Neural progenitor cell (in vitro differentiated cells): ENCODE results near the gene IRS2. TPM values are rescaled to one million over a fixed set of nuclear protein-coding genes. Genes with fewer than 3 reads are reported as not detected.

Source experiments
- DNase-seq: peaks from one replicate; pipeline ENCODE4 v3.0.0-alpha.2; 2016; ENCODE audit warnings: low spot score
- H2AFZ ChIP-seq: fragments of 200-600 bp; sonication (generic); replicated peaks from 2 replicates; pipeline ENCODE4 v1.6.1; 2016; ENCODE audit warnings: antibody characterized with exemption
- H3F3A ChIP-seq: fragments of 200-600 bp; sonication (generic); 2 replicates; pipeline ENCODE4 v1.6.1; 2016; ENCODE audit warnings: antibody characterized with exemption, low read depth
- H3K27ac ChIP-seq: fragments of 200-600 bp; sonication (generic); 2 replicates; pipeline ENCODE4 v1.5.1; 2016; ENCODE audit warnings: mild to moderate bottlenecking
- H3K27me3 ChIP-seq: fragments of 200-600 bp; sonication (generic); 2 replicates; pipeline ENCODE4 v1.6.1; 2016; ENCODE audit warnings: mild to moderate bottlenecking, moderate library complexity
- H3K36me3 ChIP-seq: fragments of 200-600 bp; sonication (generic); 2 replicates; pipeline ENCODE4 v1.5.1; 2016
- H3K4me1 ChIP-seq: fragments of 200-600 bp; sonication (generic); 2 replicates; pipeline ENCODE4 v1.6.1; 2016; ENCODE audit warnings: mixed run types
- H3K4me2 ChIP-seq: fragments of 200-600 bp; sonication (generic); 2 replicates; pipeline ENCODE4 v1.6.1; 2016
- H3K4me3 ChIP-seq: fragments of 200-600 bp; sonication (generic); 2 replicates; pipeline ENCODE4 v1.5.1; 2016
- H3K79me2 ChIP-seq: fragments of 200-600 bp; sonication (generic); 2 replicates; pipeline ENCODE4 v1.6.1; 2016; ENCODE audit warnings: low read depth
- H3K9ac ChIP-seq: fragments of 200-600 bp; sonication (generic); 2 replicates; pipeline ENCODE4 v1.6.1; 2016
- H3K9me3 ChIP-seq: fragments of 200-600 bp; sonication (generic); 2 replicates; pipeline ENCODE4 v1.5.1; 2016; ENCODE audit warnings: low read depth
- H4K20me1 ChIP-seq: fragments of 200-600 bp; sonication (generic); 2 replicates; pipeline ENCODE4 v1.6.1; 2016; ENCODE audit warnings: low read depth
- H3K27ac Mint-ChIP-seq: 3 replicates; pipeline ENCODE4 v1.8.0; 2021; ENCODE audit warnings: mixed read lengths
- H3K27me3 Mint-ChIP-seq: 2 replicates; pipeline ENCODE4 v1.8.0; 2022; ENCODE audit warnings: low read depth, mild to moderate bottlenecking, inconsistent platforms, moderate library complexity, mixed read lengths; ENCODE audit not compliant: insufficient read depth
- H3K36me3 Mint-ChIP-seq: 3 replicates; pipeline ENCODE4 v1.8.0; 2021; ENCODE audit warnings: mixed read lengths
- H3K4me1 Mint-ChIP-seq: 3 replicates; pipeline ENCODE4 v1.8.0; 2021; ENCODE audit warnings: mixed read lengths
- H3K4me3 Mint-ChIP-seq: 3 replicates; pipeline ENCODE4 v1.8.0; 2021; ENCODE audit warnings: mild to moderate bottlenecking, moderate library complexity, mixed read lengths
- H3K9me3 Mint-ChIP-seq: 3 replicates; pipeline ENCODE4 v1.8.0; 2020; ENCODE audit warnings: mixed read lengths
- CTCF ChIP-seq: fragments of 200-600 bp; sonication (generic); IDR thresholded peaks from 2 replicates; pipeline ENCODE4 v1.5.1; 2017; ENCODE audit warnings: antibody characterized with exemption, mild to moderate bottlenecking
- EZH2 ChIP-seq: fragments of 200-600 bp; sonication (generic); IDR thresholded peaks from 2 replicates; pipeline ENCODE4 v1.6.1; 2017; ENCODE audit warnings: antibody characterized with exemption, mild to moderate bottlenecking, moderate library complexity
- EZH2phosphoT487 ChIP-seq: fragments of 200-600 bp; sonication (generic); IDR thresholded peaks from 2 replicates; pipeline ENCODE4 v1.6.1; 2017; ENCODE audit warnings: antibody characterized with exemption
- total RNA-seq: library from RNA; depleted of rRNA; stranded (reverse); fragments of >200 nt; gene quantifications from 2 replicates; pipeline ENCODE4 v1.2.3, GENCODE V29; 2015; ENCODE audit warnings: low replicate concordance

IRS2 gene
- total RNA-seq, 1 donor from 2014 or later: 4.2 TPM

GRCh38 chr13:109738298-109738746, 48.1 kb downstream of the IRS2 start:
- Histone ChIP-seq H3K4me3 (no peak overlapping the region), H3K27me3 (no peaks in the 10 kb centered on the region), H3K9me3 (no peaks in the 10 kb centered on the region), H3K4me1 (no peaks in the 10 kb centered on the region), H3K36me3 (no peaks in the 10 kb centered on the region), H3K4me2 (no peak overlapping the region), H2AFZ (no peak overlapping the region), H4K20me1 (no peaks in the 10 kb centered on the region), H3K9ac (no peak overlapping the region), H3K27ac (no peak overlapping the region), H3F3A (no peaks in the 10 kb centered on the region), H3K79me2 (no peaks in the 10 kb centered on the region)
- TF ChIP-seq EZH2phosphoT487 (no peak), EZH2 (no peak), CTCF (no peak)
- Mint-ChIP-seq H3K36me3 (no peaks in the 10 kb centered on the region), H3K27me3 (peaks cover 6% of the 10 kb centered on the region), H3K4me1 (peaks cover 7% of the 10 kb centered on the region), H3K9me3 (peaks cover 5% of the 10 kb centered on the region), H3K27ac (no peak overlapping the region), H3K4me3 (no peak overlapping the region)
- no peak for DNase-seq

- Histone ChIP-seq H3K4me2 (no peak overlapping the region), H3K27ac (no peak overlapping the region), H3K79me2 (no peaks in the 10 kb centered on the region), H3F3A (no peaks in the 10 kb centered on the region), H3K36me3 (no peaks in the 10 kb centered on the region), H3K9me3 (no peaks in the 10 kb centered on the region), H4K20me1 (no peaks in the 10 kb centered on the region), H3K27me3 (no peaks in the 10 kb centered on the region), H3K9ac (no peak overlapping the region), H3K4me1 (no peaks in the 10 kb centered on the region), H3K4me3 (no peak overlapping the region), H2AFZ (no peak overlapping the region)
- H3K4me1 Mint-ChIP-seq: peaks cover 4% of the 10 kb centered on the region
- no peak overlapping the region for H3K27ac Mint-ChIP-seq
- no peaks in the 10 kb centered on the region for H3K36me3 Mint-ChIP-seq
- no peak for DNase-seq
- no peak overlapping the region for H3K4me3 Mint-ChIP-seq
- TF ChIP-seq EZH2phosphoT487 (no peak), CTCF (no peak), EZH2 (no peak)
- H3K9me3 Mint-ChIP-seq: peaks cover 8% of the 10 kb centered on the region
- peaks cover 6% of the 10 kb centered on the region for H3K27me3 Mint-ChIP-seq
These were observed 48.8 kb downstream of the IRS2 start for GRCh38 chr13:109737606-109738005.

- no peak overlapping the region for H3K27ac Mint-ChIP-seq
- TF ChIP-seq EZH2 (no peak), EZH2phosphoT487 (no peak), CTCF (no peak)
- Histone ChIP-seq H3K4me3 (no peak overlapping the region), H3K9ac (no peak overlapping the region), H3K27ac (no peak overlapping the region), H3K9me3 (no peaks in the 10 kb centered on the region), H3K27me3 (no peaks in the 10 kb centered on the region), H3K36me3 (no peaks in the 10 kb centered on the region), H3K4me2 (no peak overlapping the region), H3K4me1 (no peaks in the 10 kb centered on the region), H3K79me2 (no peaks in the 10 kb centered on the region), H2AFZ (no peak overlapping the region), H3F3A (no peaks in the 10 kb centered on the region), H4K20me1 (no peaks in the 10 kb centered on the region)
- H3K27me3 Mint-ChIP-seq: peaks cover 6% of the 10 kb centered on the region
- no peaks in the 10 kb centered on the region for H3K36me3 Mint-ChIP-seq
- DNase-seq: no peak
- H3K4me3 Mint-ChIP-seq: no peak overlapping the region
- H3K9me3 Mint-ChIP-seq: peaks cover 9% of the 10 kb centered on the region
- H3K4me1 Mint-ChIP-seq: peaks cover 4% of the 10 kb centered on the region
These were observed 49.3 kb downstream of the IRS2 start for GRCh38 chr13:109737046-109737573.
